HG03460 (cell line): ENCODE results near the gene CDHR4.
"Not testable (repeated sequence)": the region's sequence is repeated elsewhere in the genome, so short reads cannot be mapped to it uniquely, and the experiment has no call there.

Experiments
- ATAC-seq: cut with Tn5 transposase; IDR thresholded peaks from one replicate; pipeline ENCODE4 v1.9.1; 2021; ENCODE audit not compliant: unreplicated experiment

Gene CDHR4, protein sequence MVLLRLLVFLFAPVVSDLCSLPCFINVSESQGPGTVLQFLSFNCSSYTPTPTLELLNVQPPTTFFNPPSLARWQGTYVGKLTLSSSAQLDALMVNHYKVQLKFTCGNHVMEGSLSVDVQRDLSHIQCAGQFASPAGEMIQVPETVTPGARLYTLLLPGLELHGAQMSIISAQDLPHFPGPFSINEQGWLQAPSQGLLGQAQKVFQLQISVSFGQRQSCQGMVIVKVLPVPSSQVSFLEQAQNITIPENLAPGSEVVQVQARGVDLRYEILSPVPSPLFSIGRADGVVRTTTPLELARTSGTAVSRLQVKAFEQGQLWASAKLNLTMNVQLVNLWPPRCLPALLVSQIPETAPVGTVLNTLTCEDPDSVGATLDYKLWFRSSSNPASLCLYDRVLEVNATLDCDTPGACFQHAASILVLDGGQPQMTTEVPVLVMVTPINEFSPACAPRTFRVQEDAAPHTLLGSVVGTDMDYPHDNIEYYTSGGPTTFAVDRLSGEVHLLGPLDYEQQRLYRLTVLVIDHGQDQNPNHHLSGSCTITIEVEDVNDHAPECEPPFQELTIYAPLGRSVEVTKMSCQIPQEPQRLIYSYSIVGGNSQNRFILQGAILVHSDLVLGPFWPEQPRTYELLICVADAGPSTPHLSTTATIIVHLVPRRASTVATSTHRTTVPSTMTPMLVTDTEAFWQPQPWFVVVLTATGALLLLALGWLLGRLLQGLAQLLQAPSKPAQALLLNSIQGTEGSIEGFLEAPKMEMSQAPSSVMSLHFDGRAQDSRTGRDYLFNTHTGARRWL

DNA sequence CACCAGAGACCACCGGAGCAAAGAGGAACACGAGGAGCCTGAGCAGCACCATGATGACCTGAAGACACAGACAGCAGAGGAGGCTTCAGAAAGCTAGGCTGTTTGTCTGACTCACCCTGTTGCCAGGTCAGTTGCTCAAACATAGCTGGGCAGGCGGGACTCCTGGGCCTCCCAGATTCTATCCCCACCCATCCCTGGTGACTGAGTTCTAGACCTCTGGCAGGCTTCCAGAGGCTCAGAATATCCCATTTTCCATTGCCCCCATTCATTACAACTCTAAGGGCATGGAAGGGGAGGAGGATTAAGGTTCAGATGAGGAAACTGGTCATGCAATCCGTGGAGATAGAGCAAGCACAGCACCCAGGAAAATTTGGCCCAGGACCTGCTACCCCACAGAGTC lies at the start of gene CDHR4:
CDHR4 (minus strand) TSS at position 113 of the 400 bp plus-strand sequence; CDS start at position 52, 61 bp downstream.
- ATAC-seq: no peak

DNA sequence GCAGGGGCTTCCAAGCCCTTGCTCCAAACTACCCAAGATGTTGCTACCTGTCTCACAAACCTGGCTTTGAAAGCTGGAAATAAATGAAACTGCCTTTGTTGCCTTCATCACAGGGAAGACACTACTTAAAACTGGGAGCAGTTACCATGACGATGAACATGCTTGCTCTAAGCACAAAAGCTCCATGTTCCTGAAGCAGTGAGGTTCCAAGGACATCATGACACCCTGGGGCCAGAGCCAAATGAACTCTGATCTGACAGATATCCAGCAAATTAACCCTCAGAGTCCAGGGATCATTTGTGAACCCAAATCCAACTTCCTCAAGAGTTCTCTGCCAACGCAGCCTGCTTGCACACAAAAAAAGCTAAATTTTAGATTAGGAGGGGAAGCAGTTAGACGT lies 46.0 kb upstream of the CDHR4 start:
- no peak for ATAC-seq

DNA sequence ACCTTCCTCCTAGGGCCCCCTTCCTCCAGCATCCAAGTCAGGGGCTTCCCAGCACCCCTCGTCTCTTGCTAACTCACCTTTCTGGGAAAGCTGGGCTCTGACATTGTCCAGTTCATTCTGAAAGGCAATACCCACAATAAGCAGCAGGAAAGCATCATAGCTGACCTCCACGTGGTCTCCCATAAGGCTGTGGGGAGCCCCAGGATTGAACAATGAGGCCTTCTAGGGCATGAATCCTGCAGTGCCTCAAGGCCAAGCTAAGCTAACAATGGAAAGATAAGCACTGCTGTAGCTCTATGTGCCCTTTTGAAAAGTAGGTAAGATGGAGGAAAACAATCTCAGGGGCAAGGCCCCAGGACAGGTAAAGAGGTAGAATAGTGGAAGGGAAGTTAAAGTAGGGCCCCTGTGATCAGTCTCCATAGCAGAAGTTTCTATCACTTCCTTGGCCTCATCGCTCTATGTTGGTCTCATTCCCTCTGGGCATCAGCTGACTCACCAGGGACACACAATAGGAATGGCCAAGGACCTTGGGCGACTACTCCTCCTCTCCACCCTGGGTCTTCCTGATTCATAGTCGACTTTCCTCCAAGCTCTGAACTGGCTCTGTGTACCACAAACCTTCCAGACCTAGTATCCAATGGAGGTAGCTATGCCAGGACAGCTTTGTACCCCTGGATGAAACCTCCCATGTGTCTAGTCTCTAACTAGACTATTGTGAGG lies 45.0 kb upstream of the CDHR4 start:
- ATAC-seq: no peak

DNA sequence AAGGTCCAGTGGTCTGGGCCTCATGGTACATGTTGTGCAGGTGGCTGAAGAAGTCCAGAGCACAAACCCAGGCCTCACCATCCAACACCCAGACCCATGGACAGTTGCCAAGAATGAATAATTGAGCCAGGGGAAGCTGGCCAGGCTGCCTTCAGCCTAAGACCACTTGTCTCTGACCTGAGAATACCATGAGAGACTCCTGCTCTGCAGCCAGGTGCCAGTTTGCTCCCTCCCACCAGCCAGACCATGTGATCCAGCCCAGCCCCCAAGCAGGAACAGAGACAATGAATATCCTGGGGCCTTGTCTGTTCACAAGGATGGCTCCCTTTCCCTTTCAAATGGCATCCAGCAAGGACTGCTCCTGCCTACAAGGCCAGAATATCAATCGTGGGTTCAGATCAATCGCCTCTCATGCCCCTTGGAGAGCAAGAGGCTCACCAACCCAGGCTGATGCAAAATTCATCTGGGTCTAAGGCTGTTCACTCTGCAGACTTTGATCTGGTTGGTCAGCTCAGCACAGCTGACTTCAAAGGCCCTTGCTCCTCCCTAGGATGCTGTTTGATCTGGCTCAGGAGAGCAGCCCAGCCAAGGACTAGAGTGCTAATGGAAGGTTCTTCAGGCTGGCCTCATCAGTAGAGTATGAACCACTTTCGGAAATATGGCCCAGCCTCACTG lies 43.3 kb upstream of the CDHR4 start:
- no peak for ATAC-seq

DNA sequence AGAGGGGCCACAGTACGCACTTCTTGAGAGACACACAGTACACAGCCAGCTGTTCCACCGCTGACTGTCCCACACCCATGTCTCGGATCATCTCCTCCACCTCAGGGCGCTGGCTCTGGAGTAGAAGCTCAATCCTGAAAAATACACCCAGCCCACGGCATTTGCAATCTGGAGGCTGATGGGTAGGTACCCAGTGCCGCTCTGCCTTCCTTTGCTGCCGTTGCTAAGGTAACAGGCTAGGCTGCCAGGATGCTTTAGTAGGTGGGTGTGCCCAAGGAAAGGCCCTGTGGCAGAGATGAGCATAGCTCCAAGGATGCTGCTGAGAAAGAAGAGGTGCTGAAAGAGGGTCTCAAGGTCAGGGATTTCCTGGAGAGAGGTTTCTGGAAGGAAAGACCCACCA lies 42.1 kb upstream of the CDHR4 start:
- ATAC-seq: no peak

DNA sequence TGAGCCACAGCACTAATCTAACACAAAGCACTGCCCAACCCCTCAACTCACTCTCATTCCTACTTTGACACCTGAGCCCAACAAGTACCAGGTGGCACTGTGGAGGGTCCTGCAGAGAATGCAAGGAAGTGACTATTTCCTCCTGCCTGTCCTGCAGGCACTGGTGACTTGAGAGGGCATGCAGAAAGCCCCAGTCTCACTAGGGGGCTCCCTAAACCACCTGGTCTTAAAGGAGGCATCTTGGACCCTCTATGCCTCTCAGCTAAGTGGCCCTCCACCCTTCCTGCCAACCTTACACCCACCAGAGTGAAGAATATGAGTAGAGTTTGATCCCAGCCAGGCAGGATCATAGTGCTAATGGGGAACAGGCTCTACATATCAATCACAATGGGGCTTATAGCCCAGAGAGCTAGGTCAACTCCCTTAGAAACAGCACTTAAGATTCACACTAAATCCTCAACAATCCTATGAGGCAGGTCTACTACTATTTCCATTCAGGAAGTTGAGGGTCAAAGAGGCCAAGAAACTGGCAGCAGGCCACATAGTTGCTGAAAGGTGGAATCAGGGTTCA lies 41.5 kb upstream of the CDHR4 start:
- no peak for ATAC-seq

DNA sequence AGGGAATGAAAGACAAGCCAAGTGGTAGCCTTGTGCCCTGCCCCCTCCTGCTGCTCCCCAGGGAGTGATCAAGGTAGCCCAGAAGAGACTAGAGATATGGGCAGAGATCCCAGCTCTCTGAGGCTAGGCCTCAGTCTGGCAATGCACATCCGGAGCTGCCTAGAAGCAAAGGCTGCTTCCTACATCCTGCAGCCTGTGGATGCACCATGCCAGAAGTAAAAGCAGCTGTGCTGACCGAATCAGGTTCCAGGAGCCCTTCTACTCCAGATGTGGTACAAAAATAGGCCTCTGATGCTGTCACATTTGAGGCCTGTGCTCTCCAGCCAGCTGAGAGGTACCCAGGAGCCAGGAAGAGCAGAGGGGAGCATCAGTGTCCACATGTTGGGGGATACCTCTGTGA lies 40.7 kb upstream of the CDHR4 start:
- ATAC-seq: no peak

DNA sequence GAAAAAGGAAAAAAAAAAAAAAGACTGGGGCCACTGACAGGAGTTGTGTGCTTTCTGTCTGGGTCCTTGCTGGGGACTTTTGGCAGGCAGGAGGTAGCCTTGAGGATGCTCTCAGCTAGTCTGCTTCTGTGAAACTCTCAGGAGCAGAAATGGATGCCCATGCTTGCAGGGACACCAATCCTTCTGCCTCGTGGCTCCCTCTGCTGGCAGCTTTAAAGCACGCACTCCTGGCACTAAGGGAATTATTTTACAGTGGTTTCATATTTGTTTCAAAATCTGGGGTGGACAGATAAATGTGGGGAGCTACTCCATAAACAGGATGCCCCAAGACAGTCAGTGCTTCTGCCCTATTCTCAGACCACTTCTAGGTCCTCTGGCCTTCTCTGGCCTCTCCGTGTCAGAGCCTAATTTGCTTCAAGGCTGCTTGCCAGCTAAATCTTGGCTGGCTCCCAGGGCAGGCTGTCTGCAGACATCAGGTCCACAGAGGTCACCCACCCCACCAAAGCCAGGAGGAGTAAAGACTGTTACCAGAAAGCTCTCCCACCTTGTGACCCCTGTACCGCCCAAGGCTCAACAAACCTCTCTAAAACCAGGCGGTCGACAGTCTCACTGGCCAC lies 39.6 kb upstream of the CDHR4 start:
- no peak for ATAC-seq

DNA sequence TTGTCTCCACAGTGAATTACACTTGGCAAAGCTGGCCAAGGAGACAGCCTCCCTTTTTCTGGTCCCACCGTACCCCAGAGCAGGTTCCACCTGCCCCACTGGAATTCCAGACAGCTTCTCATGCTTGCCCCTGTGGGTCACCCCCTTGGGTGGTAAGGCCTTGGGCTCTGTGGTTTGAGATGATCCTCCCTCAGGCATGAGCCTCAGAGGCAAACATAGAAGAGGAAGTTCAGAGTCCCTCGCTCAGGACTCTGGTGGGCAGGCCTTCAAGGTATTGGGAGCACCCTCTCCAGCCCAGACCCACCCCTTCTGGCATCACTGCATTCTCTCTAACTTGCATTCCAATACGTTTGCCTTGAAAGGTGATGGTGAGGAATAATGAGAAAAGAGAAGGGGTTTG lies 31.7 kb upstream of the CDHR4 start:
- no peak for ATAC-seq

DNA sequence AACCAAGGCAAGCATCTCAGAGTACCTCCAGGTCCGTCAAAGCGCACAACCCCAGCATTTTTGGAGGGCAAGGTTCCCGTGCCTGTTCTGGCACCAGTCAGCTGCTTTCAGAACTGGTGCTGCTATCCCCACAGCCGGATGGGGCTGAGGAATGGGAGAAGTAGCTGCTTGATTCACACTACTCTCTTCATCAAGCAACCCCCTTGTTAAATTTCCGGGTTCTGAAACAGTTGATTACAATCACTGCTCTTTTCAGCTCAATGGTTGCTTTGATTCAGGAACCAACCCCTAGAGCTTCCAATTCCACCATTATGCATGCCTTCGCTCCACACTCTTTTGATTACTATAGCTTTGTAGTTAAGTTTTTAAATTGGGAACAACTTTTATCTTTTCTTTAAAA lies 26.3 kb upstream of the CDHR4 start:
- ATAC-seq: no peak

DNA sequence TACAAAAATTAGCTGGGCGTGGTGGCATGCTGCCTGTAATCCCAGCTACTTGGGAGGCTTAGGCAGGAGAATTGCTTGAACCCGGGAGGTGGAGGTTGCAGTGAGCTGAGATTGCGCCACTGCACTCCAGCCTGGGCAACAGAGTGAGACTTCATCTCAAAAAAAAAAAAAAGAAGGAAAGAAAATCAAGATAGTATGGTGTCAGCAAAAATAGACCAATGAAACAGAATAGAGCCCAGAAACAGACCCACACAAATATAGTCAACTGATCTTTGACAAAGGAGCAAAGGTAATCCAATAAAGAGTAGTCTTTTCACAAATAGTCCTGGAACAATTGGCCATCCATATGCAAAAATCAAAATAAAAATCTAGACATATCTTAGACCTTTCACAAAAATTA lies 23.5 kb upstream of the CDHR4 start:
- not testable (repeated sequence) for ATAC-seq

DNA sequence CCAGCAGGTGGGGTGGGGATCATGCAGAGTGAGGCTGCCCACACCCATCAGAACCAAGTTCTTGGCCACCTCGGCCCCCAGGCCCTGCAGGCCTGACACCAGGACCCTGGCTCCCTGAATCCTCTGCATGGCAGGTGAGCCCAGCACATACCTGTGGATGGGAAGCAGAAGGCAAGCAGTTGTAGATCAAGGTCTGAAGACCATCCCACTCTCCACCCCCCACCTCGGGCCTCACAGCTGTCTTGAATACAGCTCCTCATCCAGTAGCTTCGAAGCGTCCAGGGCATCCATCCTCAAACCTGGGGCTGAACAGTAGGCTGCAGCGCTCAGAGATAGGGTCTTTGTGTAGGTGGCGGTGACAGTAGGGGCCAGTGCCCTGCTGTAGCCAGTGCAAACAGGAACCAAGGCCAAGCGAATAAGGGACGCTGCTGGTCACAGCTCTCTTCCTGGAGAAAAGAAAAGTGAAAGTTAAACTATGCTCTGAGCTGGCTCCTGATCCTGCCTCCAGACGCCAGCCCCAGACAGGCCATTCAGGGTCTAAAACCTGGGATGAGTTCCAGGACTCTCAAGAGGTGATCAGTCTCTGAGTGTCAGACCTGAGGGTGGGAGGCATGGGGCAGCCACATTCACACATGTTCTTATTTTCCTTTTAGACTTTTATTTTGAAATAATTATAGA lies 14.0 kb upstream of the CDHR4 start, which contains the start of gene UBA7:
UBA7 (minus strand) TSS at position 457 of the 678 bp plus-strand sequence; CDS start at position 291, 166 bp downstream.
- no peak for ATAC-seq

DNA sequence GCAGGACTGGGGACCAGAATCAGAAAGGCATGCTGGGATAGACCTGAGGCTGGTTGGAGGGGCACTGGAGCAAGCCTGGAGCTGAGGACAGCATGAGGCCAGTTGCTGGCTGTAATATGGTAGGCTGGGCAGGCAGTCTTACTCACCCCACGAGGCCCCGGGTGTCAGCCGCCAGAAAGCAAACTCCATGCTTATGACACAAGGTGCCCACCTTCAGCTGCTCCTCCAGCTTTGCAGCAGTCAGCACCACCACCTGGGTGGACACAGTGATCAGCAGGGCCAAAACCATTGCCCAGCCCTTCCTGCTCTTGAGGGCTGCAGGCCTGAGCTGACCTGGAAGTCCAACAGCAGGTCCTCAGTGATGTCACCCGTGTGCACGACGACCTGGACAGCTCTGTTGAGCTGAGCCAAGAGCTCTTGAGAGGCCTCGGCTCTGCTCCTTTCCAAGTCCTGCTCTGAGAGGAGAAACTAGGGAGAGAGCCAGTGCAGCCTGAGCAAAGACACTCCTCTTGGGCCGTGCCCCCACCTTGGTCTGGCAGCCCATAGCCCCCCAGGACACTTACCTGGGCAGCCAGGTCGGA lies 13.3 kb upstream of the CDHR4 start:
- ATAC-seq: no peak

DNA sequence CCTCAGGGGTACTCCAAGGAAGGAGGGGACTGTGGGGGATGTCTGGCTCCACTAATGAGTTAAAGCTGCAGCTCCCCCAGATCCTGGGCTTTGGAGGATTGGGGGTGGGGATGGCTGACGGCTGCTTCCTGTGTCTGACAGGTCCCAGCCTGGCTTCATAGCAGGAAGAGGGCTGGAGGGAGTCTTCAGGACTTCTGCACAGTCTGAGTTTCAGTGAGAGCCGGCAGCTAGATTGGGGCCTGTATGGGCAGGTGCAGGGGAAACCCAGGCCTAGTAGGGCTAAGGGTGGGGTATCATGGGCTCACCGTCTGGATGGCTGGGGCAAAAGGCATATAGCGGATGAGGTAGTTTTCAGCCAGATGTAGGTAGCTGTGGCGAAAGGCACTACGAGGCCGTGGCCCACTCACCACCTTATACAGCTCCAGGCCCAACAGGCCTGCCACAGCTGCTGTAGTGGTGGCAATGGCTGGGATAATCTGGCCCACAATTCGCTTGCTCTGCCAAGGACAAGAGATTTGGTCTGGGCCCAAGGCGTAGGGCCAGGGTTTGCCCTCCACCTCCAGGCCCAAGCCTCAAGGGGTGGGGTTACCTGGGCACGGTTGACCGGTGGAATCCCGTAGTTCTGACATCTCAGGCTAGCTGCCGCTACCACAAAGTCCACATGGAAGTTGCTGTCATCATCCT lies 7.9 kb upstream of the CDHR4 start:
- no peak for ATAC-seq

DNA sequence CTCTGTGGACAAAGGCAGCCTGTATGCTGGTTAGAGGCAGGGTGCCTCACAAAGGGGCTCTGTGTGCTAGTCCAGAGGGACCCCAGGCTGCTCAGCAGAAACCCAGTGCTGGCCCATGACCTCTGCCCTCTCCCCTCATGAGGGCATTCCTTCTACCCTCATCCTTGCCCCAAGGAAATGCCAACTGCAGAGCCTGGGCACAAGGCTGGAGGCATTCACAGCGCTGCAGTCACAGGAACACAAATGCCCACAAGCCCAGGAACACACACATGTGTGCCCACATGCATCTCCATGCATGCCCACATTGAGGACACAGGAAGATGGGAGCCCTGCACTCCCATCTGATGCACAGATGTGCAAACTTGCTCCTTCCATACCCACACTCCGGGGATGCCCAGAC lies 7.2 kb upstream of the CDHR4 start:
- no peak for ATAC-seq

DNA sequence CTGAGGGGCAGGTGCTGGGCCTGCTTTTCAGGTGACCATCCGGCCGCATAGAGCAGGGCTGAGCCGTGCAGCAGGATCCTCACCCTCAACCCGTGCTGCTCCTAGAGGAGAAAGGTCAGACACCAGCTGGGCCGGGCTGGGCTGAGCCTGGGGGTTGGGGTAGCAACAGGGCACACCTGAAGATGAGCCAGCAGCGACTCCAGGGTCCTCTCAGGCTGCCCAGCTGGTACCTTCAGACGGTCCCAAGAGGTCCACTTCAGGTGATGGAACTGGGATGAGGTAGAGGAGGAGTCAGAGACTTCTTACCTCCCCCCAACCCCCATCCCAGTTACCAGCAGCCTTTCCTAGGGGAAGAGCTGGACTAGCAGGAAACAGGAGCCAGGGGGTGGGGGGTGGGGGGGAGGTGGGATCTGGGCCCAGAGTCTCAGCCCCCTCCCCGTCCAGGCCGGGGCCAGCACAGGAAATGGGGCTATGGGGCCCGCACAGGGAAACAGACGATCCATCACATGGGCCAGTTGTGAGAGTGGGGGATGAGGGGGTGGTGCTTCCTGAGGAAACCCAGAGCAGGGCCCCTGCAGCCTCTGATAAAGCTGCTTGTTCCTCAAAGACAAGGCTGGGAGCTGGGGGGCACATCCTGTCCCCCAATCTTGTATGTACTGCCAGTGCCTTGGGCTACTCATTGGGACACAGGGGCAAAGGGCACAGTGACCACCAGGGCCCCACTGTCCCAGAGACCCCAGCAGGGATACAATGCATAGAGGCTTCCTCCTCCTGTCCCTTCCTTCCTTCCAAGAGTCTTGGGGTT lies 6.4 kb upstream of the CDHR4 start:
- ATAC-seq: no peak

DNA sequence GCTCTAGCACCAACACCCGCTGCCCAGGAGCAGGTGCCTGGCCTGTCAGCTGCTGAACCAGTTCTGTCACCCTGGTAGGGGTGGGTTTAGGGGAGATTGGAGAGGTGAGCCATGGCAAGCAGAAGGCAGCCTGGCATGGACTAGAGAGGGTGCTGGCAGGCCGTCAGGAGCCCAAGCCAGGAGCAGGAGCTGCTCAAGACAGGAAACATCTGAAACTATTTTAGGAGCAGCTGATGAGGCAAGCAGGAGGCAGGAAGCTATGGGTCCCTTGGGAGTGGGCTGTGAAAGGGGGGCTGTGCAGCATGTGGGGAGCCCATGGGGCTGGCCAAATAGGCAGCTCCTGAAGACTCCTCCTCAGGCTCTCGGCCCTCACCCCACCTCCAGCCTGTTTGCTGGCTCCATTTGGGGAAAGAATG lies 5.7 kb upstream of the CDHR4 start:
- no peak for ATAC-seq
